SK-N-MC (cell line): ENCODE measurements around the gene TCERG1L.

Experiments used
- EZH2 ChIP-seq: fragments of 200-600 bp; sonication (generic); IDR thresholded peaks from one replicate; pipeline ENCODE4 v1.6.1; 2017; ENCODE audit warnings: antibody characterized with exemption
- FOXP2 ChIP-seq: optimal IDR thresholded peaks from 2 replicates; pipeline ENCODE3; 2011; ENCODE audit warnings: mild to moderate bottlenecking, moderate library complexity; ENCODE audit not compliant: insufficient read depth; ENCODE audit errors: extremely low read length, control extremely low read depth
- POLR2AphosphoS5 ChIP-seq: IDR thresholded peaks from 2 replicates; pipeline ENCODE4 v1.6.1; 2012; ENCODE audit warnings: mild to moderate bottlenecking, low read depth, low read length, borderline replicate concordance

- TF ChIP-seq EZH2, result no peak
- TF ChIP-seq POLR2AphosphoS5, result no peak
- TF ChIP-seq FOXP2, result no peak
These were observed 176.9 kb downstream of the TCERG1L start for GRCh38 chr10:131134651-131135050.
